Right ventricle myocardium inferior (tissue), 1 donor: Measurements from ENCODE around the gene GALNTL6. TPM values are rescaled to one million over a fixed set of nuclear protein-coding genes. Genes with fewer than 3 reads are reported as not detected.
"Not testable (repeated sequence)": the region's sequence is repeated elsewhere in the genome, so short reads cannot be mapped to it uniquely, and the experiment has no call there.

Experiments used
- ATAC-seq: fragments of 200-7000 bp; cut with Tn5 transposase; one replicate; pipeline ENCODE4 v1.9.1; 2020; ENCODE audit warnings: mild to moderate bottlenecking, moderate library complexity
- DNase-seq: peaks from one replicate; pipeline ENCODE4 v3.0.0; 2021; ENCODE audit errors: missing footprints
- intact Hi-C: fragments of 100-400 bp; cut with DNase I; formaldehyde crosslinking; loops from one replicate; pipeline ENCODE4 v1.11.0; 2022
- total RNA-seq: library from RNA; stranded (reverse); fragmentation: NEBNext Ultra II Directional; extraction: Animal tissue kit (Norgen Biotek cat#: 25700); gene quantifications from one replicate; pipeline ENCODE4 v1.2.1, GENCODE V29; 2021
- donor health status: DM: no; HTN: yes; CAD: no; lungs with severe emphysema.

GALNTL6 gene
- total RNA-seq, 1 donor from 2014 or later, result not detected

DNA sequence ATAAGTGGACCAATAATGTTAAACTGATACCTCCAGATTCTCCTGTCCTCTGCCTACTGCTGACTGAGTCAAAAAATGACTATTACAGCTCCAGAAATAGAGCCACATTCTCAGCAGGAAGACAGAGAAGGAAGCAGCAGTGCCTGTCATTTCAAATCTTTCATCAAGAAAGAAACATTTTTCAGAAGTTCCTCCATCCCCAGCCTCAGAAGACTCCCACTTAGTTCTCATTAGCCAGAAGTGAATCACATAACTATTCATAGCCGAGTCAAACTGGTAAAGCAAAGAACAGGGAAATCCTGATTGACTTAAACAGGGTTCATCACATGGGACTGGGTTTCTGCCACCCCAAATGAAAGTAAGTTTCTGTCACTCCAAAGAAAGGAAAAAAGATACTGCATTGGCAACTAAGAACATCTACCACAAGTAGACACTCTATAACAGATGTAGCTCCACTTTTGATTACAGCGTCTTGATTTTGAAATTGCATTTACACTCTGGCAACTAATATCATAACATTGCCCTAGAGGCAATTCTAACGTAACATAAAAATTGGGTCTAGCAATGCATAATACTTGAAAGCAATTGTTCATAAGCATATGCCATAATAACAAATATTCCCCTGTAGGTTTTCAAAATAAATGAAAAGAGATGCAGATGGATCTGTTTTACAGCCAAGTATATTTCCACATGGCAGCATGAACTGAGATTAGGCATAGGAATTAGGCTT lies 599.8 kb downstream of the GALNTL6 start:
- DNase-seq, result no peak
- intact Hi-C loops, result no loop called here
- ATAC-seq, result no peak

GRCh38 chr4:172428979-172429378 lies 615.8 kb downstream of the GALNTL6 start:
- not testable (repeated sequence) for DNase-seq

DNA sequence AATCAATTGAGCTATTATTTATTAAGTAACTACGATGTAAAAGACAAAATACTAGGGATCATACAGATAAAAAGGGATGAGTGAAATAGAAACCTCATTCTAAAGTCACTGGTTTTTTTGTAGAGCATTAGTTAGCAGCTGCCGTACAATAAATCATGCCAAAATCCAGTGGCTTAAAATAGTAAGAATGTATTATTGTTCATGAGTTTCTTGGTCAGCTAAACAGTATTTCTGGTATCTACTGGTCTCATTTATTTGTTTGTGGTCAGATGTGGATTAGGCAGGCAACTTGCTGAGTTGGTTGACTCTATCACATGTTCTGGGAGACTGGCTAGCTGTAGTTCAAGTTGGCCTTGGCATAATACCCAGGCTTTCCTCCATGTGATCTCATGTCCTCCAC lies 667.3 kb downstream of the GALNTL6 start:
- DNase-seq, result no peak
- intact Hi-C loops, result no loop called here
- ATAC-seq, result no peak

More at GRCh38 chr4:172428979-172429378, 615.8 kb downstream of the GALNTL6 start:
- intact Hi-C loops, ATAC-seq: not testable (repeated sequence)

DNA sequence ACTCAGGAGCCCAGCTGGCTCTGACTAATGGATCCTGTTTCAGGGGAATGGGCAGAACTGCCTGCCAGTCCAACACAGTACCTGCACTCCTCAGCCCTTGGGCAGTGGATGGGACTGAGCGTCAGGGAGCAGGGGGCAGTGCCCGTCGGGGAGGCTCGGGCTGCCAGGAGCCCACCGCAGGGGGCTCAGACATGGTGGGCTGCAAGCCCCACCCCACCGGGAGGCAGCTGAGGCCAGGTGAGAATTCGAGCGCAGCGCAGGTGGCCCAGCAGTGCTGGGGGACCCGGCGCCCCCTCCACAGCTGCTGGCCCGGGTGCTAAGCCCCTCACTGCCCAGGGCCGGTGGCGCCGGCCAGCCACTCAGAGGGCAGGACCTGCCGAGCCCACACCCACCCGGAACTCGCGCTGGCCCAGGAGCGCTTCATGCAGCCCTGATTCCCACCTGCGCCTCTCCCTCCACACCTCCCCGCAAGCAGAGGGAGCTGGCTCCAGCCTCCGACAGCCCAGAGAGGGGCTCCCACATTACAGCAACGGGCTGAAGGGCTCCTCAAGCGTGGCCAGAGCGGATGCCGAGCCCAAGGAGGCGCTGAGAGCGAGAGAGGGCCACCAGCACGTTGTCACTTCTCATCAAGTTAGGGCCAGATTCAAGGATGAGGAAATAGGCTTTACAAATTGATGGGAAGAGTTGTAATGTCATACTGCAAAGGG lies 668.8 kb downstream of the GALNTL6 start:
- ATAC-seq, result no peak
- intact Hi-C loops, result no loop called here
- DNase-seq, result no peak

- no peak for ATAC-seq
- intact Hi-C loops, result no loop called here
- no peak for DNase-seq
Measured at GRCh38 chr4:172485007-172485406, 671.8 kb downstream of the GALNTL6 start.

- DNase-seq, result no peak
- intact Hi-C loops, result no loop called here
Measured at GRCh38 chr4:172486531-172486930, 673.3 kb downstream of the GALNTL6 start.

DNA sequence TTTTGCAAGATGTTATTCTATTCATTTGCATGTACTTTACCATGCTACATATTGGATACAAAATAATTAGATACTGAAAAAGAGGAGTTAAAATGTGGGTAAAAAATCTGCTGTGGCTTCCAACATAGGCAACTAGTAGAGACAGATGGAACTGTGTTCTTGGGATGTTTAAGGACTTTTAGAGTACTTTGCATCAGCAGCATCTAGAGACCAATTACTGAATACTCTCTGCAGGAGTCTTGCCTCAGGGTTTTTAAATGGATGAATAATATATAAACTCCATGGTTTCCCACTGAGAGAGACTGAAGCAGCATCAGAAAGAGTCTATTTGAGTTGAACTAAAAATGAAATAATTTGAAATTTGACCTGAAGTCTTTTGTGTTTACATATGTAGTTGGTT lies 676.7 kb downstream of the GALNTL6 start:
- ATAC-seq (no peak), DNase-seq (no peak)
- intact Hi-C loops, result no loop called here

More at GRCh38 chr4:172486531-172486930, 673.3 kb downstream of the GALNTL6 start:
- no peak for ATAC-seq

DNA sequence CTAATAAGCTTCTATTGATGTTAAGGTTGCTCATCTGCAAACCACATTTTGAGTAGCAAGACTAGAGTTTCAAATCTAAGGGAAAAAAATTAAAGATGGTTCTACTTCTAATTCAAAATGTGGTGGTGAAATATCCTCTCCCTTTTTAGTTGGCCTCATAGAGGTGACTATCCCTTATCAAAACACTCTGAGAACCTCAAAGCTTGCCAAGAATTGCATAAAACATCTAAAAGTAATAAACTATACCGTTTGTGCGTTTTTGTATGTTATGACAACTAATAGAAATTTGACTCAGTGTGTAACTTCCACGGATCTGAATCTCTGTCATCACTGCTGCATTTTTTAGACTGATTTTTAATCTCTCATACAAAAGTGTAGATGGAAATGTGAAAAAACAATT lies 682.6 kb downstream of the GALNTL6 start:
- DNase-seq (no peak), ATAC-seq (no peak)
- intact Hi-C loops, result no loop called here

DNA sequence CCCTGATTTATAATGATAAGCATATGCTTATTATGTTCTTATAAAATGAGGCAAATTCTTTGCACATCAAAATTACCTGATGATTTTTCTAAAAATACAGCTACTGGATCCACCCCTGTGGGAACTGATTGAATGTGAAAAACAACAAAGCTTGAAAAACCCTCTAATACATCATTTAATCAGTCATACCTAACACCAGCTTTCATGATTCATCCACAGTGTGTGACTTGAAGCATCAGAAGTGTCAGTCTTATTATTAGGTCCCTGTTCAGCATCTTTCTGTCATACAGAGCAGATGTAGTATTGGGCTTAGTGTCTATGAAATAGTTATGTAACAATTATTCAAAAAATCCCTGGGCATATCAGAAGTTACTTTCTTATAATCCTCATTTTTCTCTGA lies 684.1 kb downstream of the GALNTL6 start:
- intact Hi-C loops, result no loop called here
- no peak for DNase-seq
- no peak for ATAC-seq

- ATAC-seq (no peak), DNase-seq (no peak)
- intact Hi-C loops, result no loop called here
Measured at GRCh38 chr4:172514011-172514410, 700.8 kb downstream of the GALNTL6 start.

- intact Hi-C loops, result no loop called here
- no peak for DNase-seq
- no peak for ATAC-seq
Measured at GRCh38 chr4:172514801-172515200, 701.6 kb downstream of the GALNTL6 start.

DNA sequence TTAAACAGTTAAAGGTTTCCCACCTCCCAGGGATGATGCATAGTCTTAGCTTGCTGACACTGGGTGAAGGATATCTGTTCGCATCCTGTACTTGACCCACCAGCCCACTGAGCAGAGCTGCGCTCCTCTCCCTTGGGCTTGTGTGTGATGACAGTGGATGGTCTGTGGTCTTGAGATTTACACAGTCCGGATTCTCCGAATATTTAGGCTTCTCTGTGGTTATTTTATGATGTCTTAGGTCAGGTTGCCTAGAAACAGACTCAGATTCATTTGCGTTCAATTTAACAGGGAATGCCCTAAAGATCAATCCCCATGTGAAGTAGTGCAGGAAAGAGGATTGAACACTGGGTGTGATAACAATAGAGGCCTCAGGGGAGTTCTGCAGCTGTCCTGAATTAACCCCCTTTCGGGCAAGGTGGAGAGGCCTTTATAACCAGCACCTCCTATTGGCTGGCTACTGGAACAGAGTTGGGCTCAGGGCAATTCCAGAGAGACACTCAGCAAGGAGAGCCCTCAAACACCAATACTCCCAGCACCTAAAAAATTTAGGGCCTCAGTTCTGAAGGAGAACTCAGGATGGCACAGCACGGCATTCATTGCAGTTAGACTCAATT lies 702.2 kb downstream of the GALNTL6 start:
- intact Hi-C loops, result no loop called here
- DNase-seq (no peak), ATAC-seq (no peak)

DNA sequence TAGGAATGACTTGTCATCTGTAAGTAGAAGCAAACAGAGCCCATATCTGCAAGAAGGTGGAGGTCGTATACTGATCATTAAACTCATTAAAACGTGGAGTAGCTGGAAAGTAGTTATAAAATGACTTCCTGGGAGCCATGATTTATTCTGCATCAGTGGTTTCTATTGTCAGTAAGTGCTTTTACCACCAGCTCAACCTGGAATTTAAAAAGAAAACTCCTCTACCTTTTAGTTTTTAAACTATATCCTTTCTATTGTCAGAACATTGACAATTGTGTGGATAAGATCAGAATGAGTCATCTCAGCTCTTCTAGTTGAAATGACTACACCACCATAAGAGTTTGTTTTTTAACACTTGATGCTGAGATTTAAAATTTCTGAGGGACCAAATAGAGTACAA lies 704.2 kb downstream of the GALNTL6 start:
- ATAC-seq (no peak), DNase-seq (no peak)
- intact Hi-C loops, result no loop called here

DNA sequence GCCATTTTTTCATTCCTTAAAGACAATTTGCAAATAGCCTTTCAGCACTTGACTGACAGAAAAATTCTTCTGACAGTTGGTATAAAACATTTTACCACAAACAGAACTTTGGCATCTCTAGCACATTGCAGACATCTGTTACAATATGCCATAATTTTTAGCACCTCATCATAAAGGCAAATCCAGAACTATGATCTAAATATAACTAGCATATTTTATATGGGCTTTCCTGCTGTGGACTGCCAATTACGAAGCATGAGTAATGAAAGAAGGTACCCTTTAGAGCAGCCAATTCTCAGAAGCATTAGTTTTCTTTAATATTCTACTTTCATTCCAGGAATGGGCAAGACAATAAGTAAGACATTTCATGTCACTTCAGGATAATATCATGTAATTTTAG lies 708.0 kb downstream of the GALNTL6 start:
- DNase-seq, result no peak
- intact Hi-C loops, result no loop called here
- no peak for ATAC-seq

DNA sequence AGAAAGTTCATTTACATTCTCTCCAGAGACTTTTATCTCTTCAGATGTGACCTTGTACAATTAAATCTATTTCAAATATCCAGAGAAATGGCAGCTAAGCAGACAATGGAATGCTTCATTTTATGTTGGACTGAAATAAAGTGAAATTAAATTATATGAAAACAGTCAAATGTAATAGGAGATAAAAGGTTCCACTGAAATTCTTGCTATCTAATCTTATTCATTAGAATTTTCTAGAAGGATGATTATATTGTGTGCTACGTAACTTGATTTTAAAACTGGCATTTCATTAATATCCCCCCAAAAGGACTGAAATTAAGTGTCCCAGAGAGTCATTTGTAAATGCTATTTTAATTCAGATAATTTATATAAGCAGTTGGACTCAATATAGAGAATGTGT lies 708.5 kb downstream of the GALNTL6 start:
- intact Hi-C loops, result no loop called here

DNA sequence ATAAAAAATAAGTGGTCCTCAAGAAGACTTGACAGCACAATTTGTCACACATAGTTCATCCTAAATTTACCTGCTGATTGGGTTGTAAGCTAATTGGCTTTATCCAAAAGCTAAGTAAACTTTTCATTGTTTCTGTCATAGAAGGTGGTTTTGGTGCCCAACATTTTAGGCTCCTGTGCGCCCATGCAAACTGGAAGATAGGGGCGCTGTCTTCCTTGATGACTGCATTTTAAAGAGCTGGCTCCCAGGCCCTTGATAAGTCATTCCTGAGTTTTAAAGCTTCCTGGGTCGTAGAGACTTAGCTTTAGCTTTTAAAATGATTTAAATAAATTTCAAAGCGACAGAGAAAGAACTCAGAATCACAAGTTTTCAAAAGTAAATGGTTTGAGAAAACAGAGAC lies 730.0 kb downstream of the GALNTL6 start:
- ATAC-seq, result no peak
- no peak for DNase-seq
- intact Hi-C loops, result no loop called here

More for the DNA sequence above, 708.5 kb downstream of the GALNTL6 start:
- no peak for DNase-seq
- ATAC-seq, result no peak

DNA sequence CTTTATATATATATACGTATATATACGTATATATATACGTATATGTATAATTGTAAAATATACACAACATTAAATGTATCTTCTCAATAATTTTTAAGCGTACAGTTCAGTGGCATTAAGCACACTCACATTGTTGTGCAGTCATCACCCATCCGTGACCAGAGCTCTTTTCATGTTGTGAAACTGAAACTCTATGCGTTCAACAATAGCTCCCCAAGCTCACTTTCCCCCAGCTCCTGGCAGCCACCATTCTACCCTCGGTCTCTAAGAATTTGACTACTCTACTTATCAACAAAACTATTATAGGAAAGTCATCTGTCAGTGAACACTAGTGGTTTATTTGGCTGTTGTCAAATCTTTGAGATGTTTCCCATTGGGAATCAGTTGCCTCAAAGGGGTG lies 733.6 kb downstream of the GALNTL6 start:
- DNase-seq (no peak), ATAC-seq (no peak)
- intact Hi-C loops, result no loop called here

DNA sequence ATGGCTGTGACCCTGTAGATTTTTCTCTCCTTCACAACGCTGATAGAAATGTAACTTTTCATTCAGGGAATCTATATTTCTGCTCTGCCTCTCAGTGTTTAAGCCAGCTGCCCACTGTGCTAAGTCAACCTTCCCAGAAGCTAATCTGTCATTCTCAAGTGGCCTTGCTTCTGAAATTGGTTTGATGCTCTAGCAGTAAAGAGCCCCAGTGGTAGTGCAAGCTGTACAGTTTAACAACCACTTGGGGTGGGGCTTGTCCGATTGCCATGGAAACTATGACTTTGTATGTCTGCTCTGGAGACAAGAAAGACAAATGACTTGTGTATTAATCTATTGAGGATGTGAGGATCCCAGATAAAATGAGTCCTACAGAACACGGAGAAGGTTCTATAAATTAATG lies 734.5 kb downstream of the GALNTL6 start:
- DNase-seq (no peak), ATAC-seq (no peak)
- intact Hi-C loops, result no loop called here

DNA sequence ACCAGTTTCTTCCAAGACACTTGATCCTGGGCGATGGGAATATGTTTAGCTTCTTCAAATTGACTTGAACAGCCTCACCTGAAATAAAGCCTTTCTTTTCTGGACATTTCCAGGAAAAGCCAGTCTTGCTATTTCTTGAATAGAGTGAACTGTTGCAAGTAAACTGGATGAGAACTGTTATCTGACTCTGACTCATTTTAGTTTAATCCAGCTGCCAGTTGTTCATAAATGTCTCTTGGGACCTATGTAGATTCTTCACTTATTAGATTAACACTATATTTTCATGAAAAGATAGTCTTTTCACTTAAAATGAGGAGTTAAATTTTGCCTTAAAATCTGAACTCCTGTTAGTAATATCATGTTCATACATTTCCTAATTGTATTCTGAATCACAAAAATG lies 740.0 kb downstream of the GALNTL6 start:
- intact Hi-C loops, result no loop called here

GRCh38 chr4:172554588-172554987 lies 741.4 kb downstream of the GALNTL6 start:
- intact Hi-C loops, result no loop called here
- ATAC-seq, result no peak
- no peak for DNase-seq

More for the DNA sequence above, 740.0 kb downstream of the GALNTL6 start:
- DNase-seq (no peak), ATAC-seq (no peak)
